Stimulated activated CD8-positive, alpha-beta memory T cell treated with anti-CD3 and anti-CD28 coated beads, Interleukin-12 subunit alpha, Interleukin-12 subunit beta, amount 100 ng/mL, for 24 hours (primary cell): ENCODE measurements around the gene CTBP2.

ENCODE experiments used
- DNase-seq: peaks from one replicate; pipeline ENCODE4 v3.0.0-alpha.2; 2020; ENCODE audit errors: extremely low read depth

Gene CTBP2

DNA sequence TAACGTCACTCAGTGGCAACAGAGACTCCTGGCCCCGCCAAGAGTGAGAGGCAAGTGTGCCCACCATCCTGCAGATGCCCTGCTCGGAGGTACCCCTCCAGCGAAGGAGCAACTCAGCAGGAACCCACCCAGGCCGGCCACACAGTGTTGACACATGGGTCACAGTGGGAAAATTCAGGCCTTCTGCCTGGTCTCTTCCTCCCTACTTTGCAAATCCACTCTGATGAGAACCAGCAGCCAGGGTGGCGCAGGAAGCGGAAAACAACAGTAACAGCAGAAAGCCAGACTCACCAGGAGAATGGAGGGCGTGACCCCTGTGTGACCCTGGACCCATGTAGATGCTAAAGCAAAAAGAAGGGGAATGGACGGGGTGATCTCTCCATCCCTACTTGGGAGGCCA, 53.8 kb downstream of the CTBP2 start:
- DNase-seq = no peak

DNA sequence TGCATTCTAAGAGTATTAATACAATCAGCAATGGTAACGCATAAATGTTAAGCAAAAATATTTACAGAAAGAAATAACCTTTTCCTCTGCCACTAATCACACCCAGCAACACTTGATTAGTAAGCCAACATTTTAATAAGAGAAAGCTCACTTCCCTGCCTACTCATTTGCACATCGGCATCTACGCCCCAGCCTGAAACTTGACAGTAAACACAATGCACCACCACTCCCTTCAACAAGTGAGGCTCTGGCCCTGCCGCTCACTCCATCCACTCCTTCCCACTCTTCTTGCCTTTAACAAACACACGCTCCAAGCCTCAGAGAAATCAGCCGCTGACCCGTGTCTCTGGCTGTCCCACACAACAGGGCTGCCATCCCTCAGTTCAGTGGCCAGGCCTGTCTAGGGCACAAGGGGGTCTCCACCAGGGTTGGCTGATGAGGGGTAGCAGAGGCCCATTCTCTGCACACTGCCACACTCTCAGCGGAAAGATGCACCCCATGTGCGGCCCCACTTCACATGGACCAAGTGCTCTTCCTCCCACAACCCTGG, 54.6 kb downstream of the CTBP2 start:
- no peak for DNase-seq

DNA sequence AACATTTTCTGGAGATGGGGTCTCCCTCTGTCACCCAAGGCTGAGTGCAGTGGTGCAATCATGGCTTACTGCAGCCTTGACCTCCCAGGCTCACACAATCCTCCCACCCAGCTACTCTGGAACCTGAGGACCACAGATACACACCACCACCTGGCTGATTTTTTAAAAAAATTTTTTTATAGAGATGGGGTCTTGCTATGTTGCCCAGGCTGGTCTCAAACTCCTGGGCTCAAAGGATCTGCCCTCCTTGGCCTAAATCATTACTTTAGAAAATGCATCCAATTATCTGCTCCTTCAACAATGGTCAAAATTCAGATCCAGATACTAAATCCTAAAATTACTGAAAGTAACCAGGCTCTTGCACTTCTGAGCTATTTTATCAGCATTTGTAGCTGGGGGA, 55.2 kb downstream of the CTBP2 start:
- no peak for DNase-seq

DNA sequence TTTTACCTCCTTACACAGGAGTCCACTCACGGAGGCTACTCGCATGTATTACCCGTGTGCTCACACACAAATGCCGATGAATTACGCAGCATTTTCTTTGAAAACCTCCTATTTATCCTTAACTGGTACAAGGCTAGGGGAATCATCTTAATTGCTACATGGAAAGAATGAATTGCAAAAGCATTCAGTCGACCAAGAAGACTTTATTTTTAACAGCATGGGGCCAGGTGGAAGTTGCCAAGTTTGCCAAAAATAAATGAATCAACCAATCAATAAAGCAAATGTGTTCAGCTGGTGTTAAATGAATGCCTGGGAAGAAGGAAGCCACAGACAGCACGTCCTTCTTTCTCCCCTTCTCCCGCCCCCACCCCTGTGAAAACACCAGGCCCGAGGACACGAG, 55.8 kb downstream of the CTBP2 start:
- DNase-seq = no peak

DNA sequence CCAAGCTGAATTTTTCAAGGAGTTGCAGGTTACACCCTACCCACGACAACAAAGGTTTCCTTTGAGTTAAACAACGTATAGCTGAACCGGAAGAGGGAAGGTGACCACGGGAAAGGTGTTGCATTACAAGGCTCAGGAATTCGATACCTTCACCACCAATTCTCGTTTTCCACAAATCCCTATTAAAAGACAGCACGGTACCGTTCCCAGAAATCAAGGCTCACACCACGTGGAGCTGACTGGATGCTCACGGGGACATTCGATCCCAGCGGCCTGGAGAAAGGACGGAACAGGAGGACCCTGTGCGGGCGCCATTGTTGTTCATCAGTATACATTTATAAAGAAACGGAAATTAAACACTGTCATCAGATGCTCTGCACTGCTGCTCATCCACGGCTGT, 56.4 kb downstream of the CTBP2 start:
- no peak for DNase-seq

DNA sequence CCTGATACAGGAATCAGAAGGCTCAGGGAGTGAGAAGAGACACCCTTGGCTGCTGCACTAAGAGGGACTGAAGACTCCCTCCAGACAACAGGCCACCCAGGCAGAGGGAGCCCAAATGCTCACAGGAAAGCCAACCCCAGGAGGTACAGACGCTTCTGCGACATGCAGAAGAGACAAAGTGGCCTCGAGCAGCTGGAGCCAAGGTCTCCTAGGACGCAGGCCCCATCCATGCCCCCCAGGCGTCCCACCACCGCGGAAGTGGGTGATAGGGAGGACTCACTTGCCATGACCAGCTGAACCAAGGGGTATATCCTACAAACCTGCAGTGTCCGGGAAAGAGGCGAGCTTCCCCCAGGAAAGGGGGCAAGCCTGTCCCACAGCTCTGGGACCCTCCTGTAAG, 56.9 kb downstream of the CTBP2 start:
- no peak for DNase-seq

DNA sequence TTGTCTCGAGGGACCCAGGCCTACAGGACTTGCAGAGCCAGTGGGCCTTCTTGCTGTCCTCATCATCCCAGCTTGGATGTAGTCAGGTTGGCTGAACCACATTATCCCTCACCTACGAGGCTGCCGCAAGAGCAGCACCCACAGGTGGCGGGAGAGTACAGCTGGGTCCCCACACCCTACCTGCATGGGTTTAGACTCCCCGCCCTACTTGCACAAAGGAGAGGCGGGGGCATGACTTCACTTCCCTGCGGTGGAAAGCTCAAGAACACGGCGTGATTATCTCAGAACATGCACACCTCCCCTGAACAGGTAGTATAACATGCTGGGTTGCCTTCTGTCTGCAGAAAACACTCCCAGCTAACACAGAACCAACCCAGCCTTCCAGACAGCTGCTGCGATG, 57.5 kb downstream of the CTBP2 start:
- DNase-seq = no peak

DNA sequence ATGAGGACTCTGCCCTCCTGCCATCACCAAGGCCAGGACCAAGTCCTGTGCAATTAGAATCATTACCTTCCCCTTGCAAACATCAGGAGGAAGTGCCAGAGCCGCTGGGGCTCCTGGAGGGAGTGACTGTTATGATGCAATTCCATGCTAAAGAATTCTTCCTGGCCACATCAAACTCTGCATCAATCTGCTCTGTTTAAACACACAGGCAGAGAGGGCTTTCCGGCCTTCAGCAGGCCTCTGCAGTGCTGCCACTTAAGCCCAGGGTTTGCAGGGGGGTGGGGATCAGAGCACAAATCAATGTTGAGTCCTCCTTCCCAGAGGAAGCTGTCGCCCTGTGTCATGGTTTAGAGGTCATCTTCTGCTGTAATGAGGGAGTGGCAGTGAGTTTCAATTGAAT, 58.1 kb downstream of the CTBP2 start:
- no peak for DNase-seq

DNA sequence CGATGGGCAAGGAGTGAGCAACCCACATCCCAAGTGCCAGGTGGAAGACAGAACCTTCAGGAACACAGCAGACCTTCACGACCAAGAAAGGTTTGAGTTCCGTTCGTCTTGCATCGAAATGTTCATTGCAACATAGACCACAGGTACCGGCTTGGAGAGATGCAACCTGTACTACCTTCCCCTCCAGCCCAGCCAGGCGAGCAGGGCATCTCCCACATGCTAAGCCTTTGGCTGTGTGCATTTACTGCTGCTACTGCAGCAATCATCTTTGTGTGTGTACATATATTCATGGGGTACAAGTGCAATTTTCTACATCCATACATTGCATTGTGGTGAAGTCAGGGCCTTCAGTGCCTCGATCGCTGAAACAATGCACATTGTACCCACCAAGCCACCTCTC, 58.8 kb downstream of the CTBP2 start:
- DNase-seq = no peak

DNA sequence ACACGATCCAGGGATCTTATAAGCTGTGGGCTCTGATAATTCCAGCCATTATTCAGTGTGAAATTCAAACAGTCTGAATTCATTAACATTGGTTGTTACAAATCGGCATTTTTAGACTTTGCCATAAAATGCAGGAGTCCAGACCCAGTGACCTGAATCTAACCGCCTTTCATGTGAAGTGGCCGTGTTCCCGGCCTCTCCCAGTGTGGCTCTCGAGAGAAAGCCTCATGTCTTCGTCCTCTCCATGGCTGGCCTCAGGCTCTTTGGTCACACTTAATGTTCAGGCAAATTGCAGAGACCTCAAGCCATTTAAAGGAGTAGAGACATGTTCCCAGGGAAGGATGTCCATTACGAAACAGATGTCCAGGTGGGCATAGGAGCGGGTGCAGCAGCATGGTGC, 59.3 kb downstream of the CTBP2 start:
- DNase-seq = no peak

DNA sequence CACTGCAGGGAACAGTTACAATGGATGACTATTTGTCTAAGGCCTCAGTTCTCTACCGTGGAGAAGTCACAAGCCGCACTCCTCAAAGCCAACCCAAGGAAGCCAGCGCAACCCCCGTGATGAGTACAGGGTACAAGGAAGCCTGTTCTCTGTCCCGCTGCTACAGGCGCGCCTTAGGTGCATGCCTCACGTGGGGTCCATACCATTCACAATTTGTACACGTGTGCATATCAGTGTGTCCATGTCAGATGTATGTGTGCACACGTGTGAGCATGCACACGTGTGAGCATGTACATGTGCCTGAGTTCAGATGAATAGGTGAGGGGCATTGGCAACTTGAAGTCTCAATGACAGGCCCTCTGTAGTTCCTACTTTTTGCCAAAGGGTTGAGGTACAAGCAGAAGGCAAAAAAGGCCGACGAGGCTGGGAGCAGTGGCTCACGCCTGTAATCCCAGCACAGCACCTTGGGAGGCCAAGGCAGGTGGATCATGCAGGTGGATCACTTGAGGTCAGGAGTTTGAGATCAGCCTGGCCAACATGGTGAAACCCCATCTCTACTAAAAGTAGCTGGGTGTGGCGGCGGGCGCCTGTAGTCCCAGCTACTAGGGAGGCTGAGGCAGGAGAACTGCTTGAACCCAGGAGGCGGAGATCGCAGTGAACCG, 62.8 kb downstream of the CTBP2 start:
- DNase-seq = no peak

DNA sequence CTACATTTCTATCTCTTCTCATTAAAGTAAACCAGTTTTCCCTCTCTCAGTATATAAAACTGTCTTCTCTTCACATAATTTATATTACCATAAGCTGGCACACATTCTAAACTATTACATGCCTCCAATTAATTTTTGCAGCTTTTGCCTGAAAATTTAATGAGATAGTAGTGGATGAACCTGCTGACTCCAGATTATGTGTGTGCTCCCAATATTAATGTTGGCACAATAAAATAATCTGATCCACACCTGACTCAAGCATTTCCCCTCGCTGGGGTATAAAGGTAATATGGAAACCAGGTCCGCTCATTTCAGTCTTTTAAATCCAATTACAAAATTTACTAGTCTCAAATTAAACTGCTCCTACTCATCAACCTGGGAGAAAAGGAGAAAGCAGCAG, 63.4 kb downstream of the CTBP2 start:
- no peak for DNase-seq

DNA sequence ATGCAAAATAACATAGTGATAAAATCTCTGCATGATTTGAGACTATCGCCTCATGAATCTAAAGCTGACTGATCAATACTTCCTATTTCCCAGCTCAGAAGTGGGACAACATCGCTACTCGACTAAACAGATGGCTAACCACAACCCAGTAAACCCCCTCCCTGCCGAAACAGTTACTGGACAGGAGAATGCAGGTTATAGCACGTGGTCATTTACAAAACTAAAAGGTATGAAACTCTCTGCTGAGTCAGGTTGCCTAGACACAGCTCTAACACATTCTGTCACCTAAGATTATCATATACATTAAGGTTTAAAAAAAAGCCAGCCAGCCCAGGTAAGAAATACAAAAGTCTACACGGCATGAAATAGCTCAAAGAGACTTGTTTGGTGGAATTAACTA, 64.0 kb downstream of the CTBP2 start:
- DNase-seq = no peak

DNA sequence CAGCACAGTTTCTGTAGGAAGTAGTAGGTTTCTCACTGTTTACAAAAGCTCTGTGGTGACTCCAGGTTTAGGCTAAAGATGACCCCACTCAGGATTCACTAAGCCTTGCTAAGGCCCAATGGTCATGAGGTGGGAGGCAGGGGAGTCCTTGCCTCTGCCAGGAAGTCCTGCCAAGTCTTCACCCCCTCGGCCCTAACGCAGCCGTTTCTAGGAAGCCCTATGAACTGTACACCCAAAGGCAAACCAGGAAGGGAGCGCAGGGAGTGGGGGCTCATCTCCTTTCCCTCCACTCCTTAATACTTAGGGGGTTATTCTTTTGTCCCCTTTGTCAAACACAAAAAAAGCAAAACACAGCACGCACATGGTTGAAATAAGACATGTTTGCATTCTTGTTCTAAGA, 64.6 kb downstream of the CTBP2 start:
- DNase-seq = no peak

DNA sequence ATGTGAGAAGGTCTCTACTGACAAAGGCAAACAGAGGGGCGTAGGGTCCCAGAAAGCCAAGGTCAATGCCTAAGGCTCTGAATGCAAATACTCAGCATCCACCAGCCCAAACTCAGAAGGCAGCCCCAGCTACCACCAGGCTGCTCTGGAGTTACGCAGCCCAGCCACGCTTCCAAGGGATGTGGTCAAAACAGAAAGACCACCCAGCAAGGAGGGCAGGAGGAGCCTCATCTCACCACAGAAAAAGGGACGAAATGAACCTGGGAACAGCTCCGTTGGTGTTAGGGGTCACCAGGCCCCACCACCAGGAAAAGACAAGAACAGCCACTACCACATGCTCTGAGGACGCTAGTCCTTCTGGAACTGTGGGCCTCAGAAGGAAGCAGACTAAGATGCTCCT, 65.1 kb downstream of the CTBP2 start:
- DNase-seq = no peak

DNA sequence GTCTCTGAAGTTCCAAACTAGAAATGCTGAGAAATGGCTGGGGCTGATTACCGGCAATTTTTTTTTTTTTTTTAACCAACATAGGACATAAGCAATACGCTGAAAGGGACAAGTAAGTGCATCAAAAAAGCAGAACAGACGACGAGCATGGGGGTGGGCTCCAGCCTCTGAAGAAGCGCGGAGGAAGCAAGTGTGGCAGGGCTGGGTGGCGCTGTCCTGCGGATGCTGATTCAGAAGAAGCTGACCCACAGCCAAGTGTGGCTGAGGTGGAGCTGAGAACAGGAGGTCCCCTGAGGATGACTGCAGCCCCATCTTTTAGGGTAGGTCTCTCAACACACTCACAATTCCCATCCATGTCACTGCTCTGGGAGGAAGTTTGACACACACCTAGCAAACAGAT, 65.6 kb downstream of the CTBP2 start:
- no peak for DNase-seq

DNA sequence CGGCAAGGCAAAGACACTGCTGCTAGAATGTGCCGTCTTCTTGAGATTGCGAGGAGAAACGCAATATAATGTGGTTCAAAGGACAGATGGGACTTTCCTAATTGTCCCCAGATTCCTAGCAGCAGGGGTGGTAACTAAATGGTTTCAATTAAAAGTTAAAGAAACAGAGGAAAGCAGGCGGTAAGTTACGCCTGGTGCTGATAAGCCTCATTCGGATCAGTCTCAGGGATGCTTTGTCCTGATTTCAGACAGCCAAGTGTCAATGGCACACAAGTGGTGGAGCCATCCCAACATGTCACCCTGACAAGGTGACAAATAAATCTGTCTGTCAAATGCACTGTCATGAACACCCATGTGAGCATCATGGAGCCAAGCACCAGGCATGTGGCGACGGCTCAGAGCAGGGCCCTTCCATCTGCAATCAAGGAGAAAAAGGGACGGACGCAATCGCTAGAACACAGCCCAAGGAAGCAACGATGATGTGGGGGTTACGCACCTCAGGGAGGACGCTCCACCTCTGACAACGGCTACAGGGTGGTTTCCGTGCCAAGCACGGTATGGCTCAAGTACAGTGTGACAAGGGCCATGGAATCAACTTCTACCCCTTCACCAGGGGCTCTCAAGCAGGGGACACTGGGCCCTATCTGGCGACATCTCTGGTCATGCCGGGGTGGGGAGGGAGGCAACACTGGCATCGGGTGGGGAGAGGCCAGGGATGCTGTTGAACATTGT, 66.2 kb downstream of the CTBP2 start:
- DNase-seq = no peak

DNA sequence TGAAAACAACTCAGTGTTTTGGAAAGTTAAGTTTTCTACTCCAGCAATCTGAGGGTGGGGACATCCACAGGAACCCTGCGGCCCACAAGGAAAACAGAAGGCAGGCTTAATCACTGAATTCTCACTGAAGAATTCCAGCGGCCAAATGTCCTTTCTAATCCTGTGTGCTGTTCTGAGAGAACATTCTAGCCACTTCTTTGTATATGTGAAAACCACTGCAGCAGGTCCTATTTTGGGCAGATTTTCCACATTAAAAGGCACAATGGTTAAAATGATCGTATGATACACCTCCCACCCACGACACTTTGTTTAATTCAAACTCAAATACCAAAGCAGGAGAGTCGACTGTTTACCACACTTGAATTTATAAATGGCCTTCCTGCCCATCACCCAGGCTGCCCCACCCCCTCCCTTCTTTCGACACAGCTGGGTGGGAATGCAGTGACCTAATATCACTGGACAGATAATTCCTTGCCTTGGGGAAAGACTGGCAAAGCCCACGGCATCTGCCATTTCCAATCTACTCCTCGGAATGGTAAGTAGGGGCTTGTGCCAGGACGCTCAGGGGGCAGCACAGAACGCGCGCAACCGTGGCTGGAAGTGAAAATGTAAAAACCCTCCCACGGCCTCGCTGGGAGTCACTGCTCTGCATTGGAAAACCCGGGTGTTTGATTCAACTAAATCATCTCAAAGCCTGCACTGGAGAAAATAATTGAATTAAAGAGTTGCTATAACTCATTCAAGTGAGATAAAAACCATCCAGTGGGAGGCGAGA, 67.0 kb downstream of the CTBP2 start:
- DNase-seq = no peak

DNA sequence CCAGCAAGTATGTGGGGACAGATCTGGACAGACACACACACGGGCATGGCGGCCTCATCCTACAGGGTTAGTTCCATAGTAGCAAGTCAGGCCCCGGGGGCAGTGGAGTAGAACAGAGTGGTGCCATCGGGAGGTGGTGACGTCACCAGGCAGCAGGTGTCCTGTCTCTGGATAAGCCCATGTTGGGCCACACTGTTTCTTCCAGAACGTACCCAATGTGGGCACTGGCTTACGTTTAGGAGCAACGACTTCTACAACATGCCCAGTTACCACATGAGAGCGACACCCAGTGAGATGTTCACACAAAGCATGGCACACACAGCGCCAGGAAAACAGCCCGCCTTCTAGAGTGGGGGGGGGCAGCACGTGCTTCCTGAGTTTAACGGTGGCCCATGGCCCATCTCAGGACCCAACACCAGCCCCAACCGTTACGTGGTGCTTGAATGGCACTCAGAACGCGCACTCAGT, 67.8 kb downstream of the CTBP2 start:
- no peak for DNase-seq

DNA sequence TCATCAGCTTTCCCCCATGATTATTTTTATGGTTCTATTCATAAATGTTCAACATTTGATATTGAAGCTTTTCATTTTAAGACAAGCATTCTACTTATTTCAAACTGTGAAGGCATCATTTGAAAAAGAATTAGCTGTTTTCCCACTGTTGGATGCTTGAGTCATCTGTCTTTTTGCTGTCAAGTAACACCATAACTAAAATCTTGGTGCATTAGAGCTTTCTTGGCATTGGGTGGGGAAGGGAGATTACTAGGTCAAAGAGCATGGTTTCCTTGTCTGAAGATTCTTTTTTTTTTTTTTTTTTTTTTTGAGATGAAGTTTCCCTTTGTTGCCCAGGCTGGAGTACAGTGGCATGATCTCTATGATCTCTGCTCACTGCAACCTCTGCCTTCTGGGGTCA, 68.5 kb downstream of the CTBP2 start:
- DNase-seq = no peak

DNA sequence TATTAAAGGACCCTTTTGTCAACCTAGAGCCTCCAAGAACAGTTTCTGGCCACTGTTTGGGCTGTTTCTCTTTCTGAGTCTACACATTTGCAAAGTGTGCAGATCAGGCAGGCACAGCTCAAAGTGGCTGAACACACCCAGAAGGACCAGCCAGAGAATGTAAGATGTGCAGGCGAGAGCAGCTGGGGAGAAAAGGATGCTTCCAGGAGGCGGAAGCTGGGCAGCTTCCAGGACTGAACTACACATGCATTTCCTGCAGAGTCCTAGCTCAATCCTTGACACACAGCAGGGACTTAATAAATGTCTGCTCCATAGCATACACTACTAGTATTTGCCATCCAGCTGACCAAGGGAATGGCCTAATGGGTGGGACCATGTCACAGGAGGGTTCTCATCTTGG, 70.9 kb downstream of the CTBP2 start:
- DNase-seq = no peak

DNA sequence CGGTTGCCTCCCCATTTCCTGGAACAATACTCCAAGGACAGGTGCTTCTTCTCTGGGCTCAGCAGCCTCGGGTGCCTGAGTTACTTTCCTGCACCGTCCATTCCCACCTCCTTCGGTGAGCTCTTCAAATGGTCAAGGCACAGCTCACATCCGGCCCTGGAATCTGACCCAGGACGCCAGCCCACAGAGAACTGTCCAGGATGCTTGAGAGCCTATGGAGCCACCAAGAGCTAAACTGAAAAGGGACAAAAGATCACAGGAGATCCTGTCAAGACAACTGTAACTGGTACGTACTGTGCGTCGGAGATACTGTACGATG, 72.5 kb downstream of the CTBP2 start:
- DNase-seq = no peak
